CD4-positive, alpha-beta T cell treated with Interleukin-17A for 1 hour (primary cell): Measurements from ENCODE around the gene SPRED3.

Experiments used
- DNase-seq: peaks from one replicate; pipeline ENCODE4 v3.0.0-alpha.2; 2020

The SPRED3 gene

GRCh38 chr19:38374332-38375097 is 14.0 kb upstream of the SPRED3 start, which contains the start of gene PSMD8:
Gene PSMD8, plus strand, starts transcription at chr19:38374571. Its CDS starts 31 bp downstream, at chr19:38374602.
- DNase-seq: peak; percentile 100

- DNase-seq: no peak
These were observed 13.4 kb upstream of the SPRED3 start for GRCh38 chr19:38375098-38375493.

DNA sequence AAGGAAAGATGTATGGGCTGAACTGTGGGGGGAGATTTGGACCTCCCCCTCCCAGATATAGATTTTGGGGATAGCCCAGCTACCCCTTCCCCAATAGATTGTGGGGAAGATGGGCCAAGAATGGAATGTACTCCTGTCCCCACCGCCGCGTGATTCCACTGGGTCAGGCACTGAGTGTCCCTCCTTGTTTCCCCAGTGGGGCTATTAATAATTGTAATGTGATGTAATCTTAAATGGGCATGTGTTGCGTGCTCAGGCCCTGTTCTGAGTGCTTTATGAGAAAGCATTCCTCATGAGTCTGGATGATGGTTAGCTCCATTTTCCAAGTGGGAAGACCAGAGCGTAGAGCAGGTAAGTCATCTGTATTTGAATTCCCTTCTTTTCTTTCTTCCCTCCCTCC is 12.7 kb upstream of the SPRED3 start:
- DNase-seq: no peak

- no peak for DNase-seq
These were observed 11.9 kb upstream of the SPRED3 start for GRCh38 chr19:38376576-38376975.

DNA sequence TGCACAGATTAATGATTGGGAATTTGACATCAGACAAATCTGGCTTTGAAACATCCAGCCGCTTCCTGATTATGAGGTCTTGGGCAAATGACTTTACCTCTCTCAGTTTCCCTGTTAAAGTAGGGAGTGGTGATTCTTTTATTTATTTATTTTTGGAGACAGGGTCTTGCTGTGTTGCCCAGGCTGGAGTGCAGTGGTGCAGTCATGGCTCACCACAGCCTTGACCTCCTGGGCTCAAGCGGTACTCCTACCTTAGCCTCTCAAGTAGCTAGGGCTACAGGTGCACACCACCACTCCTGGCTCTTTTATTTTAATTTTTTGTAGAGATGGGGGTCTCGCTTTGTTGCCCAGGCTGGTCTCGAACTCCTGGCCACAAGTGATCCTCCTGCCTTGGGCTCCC is 11.4 kb upstream of the SPRED3 start:
- no peak for DNase-seq

GRCh38 chr19:38378866-38379265 is 9.6 kb upstream of the SPRED3 start:
- no peak for DNase-seq

DNA sequence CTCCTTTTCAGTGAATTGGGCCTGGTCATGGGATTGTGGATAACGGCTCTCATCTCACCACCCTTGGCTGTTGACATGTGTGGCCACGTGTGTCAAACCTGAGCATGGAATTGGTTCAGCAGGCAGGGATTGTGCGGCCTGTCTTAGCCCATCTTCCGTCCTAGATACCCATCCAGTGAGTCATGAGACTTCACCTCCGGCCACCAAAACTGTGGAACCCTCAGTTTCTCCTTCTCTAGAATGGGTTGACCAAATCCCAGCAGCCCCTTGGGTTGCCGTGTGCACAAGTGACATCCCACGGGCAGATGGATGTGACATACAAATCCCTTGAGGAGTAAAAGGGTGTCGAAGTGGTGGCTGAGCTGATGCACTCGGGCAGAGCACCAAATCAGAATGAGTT is 7.4 kb upstream of the SPRED3 start:
- no peak for DNase-seq

DNA sequence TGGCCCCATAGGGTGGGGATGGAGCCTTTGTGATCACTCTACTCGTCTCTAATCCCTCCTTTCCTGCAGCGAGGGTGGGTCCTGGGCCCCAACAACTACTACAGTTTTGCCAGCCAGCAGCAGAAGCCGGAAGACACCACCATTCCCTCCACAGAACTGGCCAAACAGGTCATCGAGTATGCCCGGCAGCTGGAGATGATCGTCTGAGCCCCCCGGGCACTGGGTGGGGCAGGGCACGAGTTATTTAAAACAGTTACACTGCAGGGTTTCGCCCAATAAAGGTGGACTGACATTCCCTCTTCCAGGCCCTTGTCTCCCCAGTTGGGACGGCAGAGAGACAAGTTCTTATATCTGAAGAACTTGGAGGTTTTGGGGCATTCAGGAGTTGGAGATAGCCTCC is 5.3 kb upstream of the SPRED3 start:
- DNase-seq: no peak

GRCh38 chr19:38383743-38384142 is 4.8 kb upstream of the SPRED3 start:
- no peak for DNase-seq

DNA sequence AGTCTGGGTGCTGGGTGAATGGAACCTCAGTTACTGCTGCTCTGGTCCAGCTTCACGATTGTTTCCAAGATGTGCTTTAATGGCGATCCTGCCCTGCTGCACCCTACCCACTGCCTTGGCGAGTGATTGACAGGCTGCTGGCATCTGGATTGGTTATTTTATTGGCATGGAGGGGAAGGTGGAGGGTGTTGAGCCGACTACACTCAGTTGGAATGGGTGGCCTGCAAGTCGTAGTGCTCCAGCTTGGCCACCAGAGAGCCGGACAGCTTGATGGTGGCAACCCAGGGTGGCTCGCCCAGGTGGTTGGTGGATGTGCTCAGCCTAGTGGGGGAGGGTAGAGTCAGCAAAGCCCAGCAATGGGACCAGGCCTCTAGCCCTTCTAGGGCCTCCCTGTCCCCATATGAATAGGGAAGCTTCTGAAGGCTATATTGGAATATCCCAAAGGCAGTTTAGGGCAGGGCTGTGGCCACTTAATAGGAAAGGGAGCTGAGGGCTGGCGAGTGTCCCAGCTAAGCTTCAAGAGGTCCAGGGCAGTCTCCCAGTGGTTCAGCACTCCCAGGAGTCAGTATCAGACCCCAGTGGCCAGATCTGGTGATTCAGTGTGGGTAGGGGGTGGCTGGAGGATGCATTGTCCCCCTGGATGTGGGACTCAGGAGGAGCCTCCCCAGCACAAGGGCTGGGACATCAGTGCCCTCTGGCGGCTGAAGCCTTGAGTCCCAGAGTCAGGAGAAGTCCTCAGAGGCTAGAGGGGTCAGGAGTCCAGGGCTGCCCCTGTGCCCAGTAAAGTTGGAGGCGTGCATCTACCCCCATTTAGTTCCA is 4.1 kb upstream of the SPRED3 start:
- DNase-seq: no peak

GRCh38 chr19:38385057-38385803 is 3.3 kb upstream of the SPRED3 start:
- DNase-seq: no peak

DNA sequence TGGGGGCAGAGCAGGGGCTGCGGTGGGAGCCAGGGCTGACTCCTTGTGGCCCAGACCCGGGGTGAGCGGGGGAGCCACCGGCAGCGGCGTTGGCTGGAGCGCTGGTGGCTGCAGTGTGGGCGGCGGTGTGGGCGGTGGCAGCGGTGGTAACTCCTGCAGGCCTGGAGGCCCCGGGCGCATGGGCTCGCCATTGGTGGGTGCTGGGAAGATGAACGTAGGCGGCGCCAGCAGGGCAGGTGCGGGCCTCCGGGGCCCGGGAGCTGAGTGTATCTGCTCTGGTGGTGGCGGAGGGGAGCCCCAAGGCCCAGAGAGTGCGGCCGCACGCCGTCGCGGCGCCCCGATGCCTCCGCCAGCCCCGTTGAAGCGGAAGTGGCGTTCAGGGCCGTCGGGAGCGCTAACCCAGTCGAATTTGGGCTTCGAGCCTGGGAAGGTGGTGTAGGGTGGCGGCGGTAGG is 2.7 kb upstream of the SPRED3 start:
- DNase-seq: no peak

DNA sequence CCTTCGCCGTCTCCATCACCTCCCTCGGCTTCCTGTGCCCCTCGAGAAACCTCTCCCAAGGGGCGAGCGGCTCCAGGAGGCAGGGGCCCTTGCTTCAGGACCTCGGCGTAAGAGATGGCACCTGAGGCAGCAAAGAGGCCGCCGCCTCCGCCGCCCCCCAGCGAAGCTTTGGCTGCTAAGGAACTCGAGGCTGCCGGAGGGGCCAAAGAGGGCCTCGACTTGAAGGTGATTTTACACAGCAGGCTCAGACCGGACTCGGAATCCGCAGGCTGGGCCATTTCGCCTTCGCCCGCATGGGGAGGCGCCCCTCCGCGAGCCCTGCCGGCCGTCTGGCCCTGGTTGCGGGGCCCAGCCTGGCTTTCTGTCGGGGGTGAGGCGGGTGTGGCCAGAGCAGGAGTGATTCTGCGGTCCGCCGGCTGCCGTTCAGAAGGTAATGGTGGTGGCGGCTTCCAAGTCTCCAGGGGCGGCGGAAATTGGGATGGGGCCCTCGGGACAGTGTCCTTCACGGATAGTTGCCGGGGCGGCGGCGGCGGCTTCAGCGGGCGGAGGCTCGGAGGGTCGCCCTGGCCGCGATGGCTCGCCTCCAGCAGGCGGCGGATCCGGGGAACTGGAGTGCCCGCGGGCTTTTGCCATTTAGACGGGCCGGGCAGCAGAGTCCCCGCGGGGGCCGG is 2.1 kb upstream of the SPRED3 start:
- DNase-seq: no peak

DNA sequence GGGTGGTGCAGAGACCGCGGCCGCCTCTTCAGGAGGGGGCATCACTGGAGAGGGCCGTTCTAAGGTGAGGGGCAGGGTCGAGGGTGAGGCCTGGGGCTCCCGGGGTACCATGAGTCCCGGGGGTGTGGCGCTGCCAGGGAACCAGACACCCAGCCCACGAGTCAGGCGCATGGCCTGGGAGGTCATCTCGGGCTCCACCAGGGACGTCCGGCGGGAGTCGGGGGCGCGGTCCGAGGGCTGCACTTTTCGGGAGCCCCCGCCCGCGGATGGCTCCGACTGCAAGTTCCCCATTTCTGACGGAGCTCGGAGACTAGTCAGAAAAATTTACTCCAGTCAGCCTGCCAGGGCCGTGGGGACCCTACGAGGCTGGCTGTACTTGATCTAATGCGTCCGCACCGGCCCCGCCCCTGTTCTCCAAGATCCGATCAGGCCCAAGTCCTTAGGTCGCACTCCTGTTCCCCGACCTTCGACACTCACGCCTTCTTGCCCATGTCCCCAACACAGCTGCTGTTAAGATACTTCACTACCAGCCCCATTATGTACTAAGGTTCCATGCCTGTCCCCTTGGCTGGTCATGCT is 1.4 kb upstream of the SPRED3 start:
- DNase-seq: no peak

DNA sequence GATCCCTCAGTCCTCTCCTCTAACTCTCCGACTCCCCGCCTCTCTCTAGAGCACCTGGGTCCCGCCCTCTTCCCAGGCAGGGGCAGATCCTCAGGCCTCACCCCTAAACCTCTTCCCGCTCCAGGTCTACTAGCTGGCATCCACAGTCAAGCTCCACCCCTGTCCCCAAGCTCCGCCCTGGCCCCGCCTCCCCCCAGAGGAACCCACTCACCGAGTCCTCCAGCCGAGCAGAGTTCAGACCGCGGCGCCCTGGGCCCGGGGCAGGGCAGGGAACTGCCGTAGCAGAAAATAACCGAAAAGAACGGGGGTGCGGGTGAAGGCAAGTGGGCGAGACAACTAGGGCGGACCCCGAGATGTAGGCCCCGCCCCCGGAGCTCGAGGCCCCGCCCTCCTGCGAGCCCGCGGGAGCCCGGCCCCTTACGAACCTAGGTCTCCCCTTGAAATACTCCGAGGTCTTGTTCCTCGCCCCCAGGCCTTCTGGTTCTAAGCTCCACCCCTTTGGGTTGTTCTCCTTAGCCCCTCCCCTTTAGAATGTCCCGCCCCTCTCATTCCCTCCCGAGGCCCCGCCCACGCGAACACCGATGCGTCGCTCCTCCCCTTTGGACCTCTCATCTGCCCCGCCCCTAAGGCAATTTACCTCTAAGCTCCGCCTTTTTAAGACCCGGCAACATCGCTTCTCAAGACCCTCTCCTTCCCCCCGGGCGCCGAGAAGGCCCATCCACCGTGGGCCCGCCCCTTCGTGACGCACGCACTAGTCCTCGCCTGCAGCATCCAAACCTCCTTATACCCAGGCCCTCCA is 748 bp upstream of the SPRED3 start, which contains the start of gene GGN:
TSS of gene GGN (minus strand) at position 485 of the 799 bp plus-strand sequence. CDS start 773 bp downstream, outside the sequence.
- peak; percentile 90 for DNase-seq

GRCh38 chr19:38389101-38389925 is 816 bp downstream of the SPRED3 start:
- DNase-seq: no peak

- no peak for DNase-seq
These were observed 1.7 kb downstream of the SPRED3 start for GRCh38 chr19:38389957-38390924.

DNA sequence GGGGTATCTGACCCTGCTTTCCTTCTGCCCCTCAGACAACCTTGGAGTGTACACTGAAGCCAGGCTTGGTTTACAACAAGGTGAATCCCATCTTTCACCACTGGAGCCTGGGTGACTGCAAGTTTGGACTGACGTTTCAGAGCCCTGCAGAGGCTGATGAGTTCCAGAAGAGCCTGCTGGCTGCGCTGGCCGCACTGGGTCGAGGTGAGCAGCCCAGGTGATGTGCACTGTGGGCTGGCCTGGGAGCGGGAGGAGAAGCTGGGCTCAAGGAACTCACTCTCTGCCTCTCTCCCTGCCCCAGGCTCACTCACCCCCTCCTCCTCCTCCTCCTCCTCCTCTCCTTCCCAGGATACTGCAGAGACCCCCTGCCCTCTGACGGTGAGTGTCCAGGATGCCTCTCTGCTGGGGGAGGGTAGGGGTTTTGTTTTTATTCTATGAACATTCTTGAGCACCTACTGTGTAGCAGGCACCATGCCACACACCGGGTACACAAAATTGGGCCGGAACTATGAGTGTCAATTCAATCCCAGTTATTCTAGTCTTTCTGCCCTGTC is 3.5 kb downstream of the SPRED3 start:
- no peak for DNase-seq
